OCI-LY7 (cell line): ENCODE data around the gene BOLA2B. TPM values are rescaled to one million over a fixed set of nuclear protein-coding genes. Genes with fewer than 3 reads are reported as not detected.
"Not testable (repeated sequence)": the region's sequence is repeated elsewhere in the genome, so short reads cannot be mapped to it uniquely, and the experiment has no call there.

Experiments used
- BruUV-seq: library from RNA; stranded (reverse); fragments of 400-500 nt; replicated peaks from 2 replicates; lab custom pipeline; 2021; lab: Mats Ljungman, UMichigan
- CTCF ChIA-PET: fragments of 300-600 bp; sonication (Branson Sonifier 250); formaldehyde crosslinking; loops from one replicate; lab custom pipeline; 2022; ENCODE audit warnings: antibody characterized with exemption; ENCODE audit not compliant: unreplicated experiment; lab: Charles Lee
- POLR2A ChIA-PET: fragments of 300-600 bp; sonication (Branson Sonifier 250); formaldehyde crosslinking; loops from one replicate; lab custom pipeline; 2022; ENCODE audit warnings: antibody characterized with exemption; lab: Charles Lee
- DNase-seq: peaks from one replicate; pipeline ENCODE4 v3.0.0-alpha.2; 2015; ENCODE audit warnings: low spot score
- H2AFZ ChIP-seq: fragments of 200-600 bp; sonication (generic), shearing (Covaris generic); 2 replicates; pipeline ENCODE4 v1.6.1; 2014; ENCODE audit warnings: mild to moderate bottlenecking, antibody characterized with exemption, low read length, moderate library complexity
- H3K27ac ChIP-seq: fragments of 200-600 bp; sonication (generic); 2 replicates; pipeline ENCODE4 v1.5.1; 2014; ENCODE audit warnings: mixed run types, low read depth, mild to moderate bottlenecking, moderate library complexity, low read length, inconsistent platforms; ENCODE audit not compliant: poor library complexity, severe bottlenecking
- H3K36me3 ChIP-seq: fragments of 200-600 bp; sonication (generic); 2 replicates; pipeline ENCODE4 v1.6.1; 2014; ENCODE audit warnings: mild to moderate bottlenecking, antibody characterized with exemption, low read length, moderate library complexity, mixed read lengths; ENCODE audit not compliant: insufficient read depth
- H3K4me1 ChIP-seq: fragments of 200-600 bp; sonication (generic); 2 replicates; pipeline ENCODE4 v1.5.1; 2014; ENCODE audit warnings: mild to moderate bottlenecking, low read length; ENCODE audit not compliant: insufficient read depth, poor library complexity, severe bottlenecking
- H3K4me2 ChIP-seq: fragments of 200-600 bp; sonication (generic); 2 replicates; pipeline ENCODE4 v1.6.1; 2014; ENCODE audit warnings: mild to moderate bottlenecking, low read length
- H3K4me3 ChIP-seq: fragments of 200-600 bp; sonication (generic); 2 replicates; pipeline ENCODE4 v1.5.1; 2014; ENCODE audit warnings: mild to moderate bottlenecking, low read depth, low read length; ENCODE audit not compliant: poor library complexity, severe bottlenecking
- H3K79me2 ChIP-seq: fragments of 200-600 bp; sonication (generic); 2 replicates; pipeline ENCODE4 v1.6.1; 2016; ENCODE audit warnings: low read depth, mild to moderate bottlenecking, low read length, moderate library complexity, mixed read lengths; ENCODE audit not compliant: insufficient read depth
- H3K9me2 ChIP-seq: fragments of 200-600 bp; sonication (generic); 2 replicates; pipeline ENCODE4 v1.6.1; 2016; ENCODE audit warnings: mild to moderate bottlenecking, low read length, mixed read lengths; ENCODE audit not compliant: insufficient read depth
- H3K9me3 ChIP-seq: fragments of 200-600 bp; sonication (generic); 2 replicates; pipeline ENCODE4 v1.6.1; 2014; ENCODE audit warnings: mild to moderate bottlenecking, mixed run types, low read length, mixed read lengths
- H4K20me1 ChIP-seq: fragments of 200-600 bp; sonication (generic); 2 replicates; pipeline ENCODE4 v1.6.1; 2014; ENCODE audit warnings: mild to moderate bottlenecking, antibody characterized with exemption, low read length, moderate library complexity, mixed read lengths; ENCODE audit not compliant: insufficient read depth
- CTCF ChIP-seq: fragments of 200-600 bp; sonication (generic); conservative IDR thresholded peaks from 2 replicates; pipeline ENCODE4 v1.5.1; 2014; ENCODE audit warnings: mild to moderate bottlenecking, antibody characterized with exemption, low read length, moderate library complexity, mixed read lengths
- EZH2phosphoT487 ChIP-seq: fragments of 200-600 bp; sonication (generic); IDR thresholded peaks from 2 replicates; pipeline ENCODE4 v1.6.1; 2018; ENCODE audit warnings: low read depth, borderline replicate concordance, mild to moderate bottlenecking, mixed run types, antibody characterized with exemption, low read length, moderate library complexity, mixed read lengths
- intact Hi-C: fragments of 100-400 bp; cut with micrococcal nuclease; formaldehyde crosslinking; loops from one replicate; pipeline ENCODE4 v1.10.0; 2022; ENCODE audit not compliant: unreplicated experiment
- total RNA-seq, 2 experiments: library from RNA; depleted of rRNA in 1 of 2; stranded (reverse); fragments of >200 nt in 1 of 2; shearing (Covaris generic) in 1 of 2; gene quantifications; 2 replicates each; pipeline ENCODE4 v1.2.3, GENCODE V29; 2014 to 2022

BOLA2B gene
- total RNA-seq, 2 experiments from 2014 or later = 119 to 179 TPM

- H3K27ac ChIP-seq, BruUV-seq, H3K4me2 ChIP-seq, POLR2A ChIA-PET, H3K4me3 ChIP-seq, H4K20me1 ChIP-seq, DNase-seq, intact Hi-C loops, H2AFZ ChIP-seq, H3K9me3 ChIP-seq, H3K9me2 ChIP-seq, CTCF ChIA-PET, H3K79me2 ChIP-seq: not testable (repeated sequence)
- H3K4me1 ChIP-seq = peaks cover 18% of the 10 kb centered on the region
- peaks cover 22% of the 10 kb centered on the region for H3K36me3 ChIP-seq
Measured at GRCh38 chr16:30191158-30191557, 2.3 kb downstream of the BOLA2B start.

GRCh38 chr16:30187971-30188561 is 5.4 kb downstream of the BOLA2B start:
- CTCF ChIA-PET = no interaction called here
- no peak overlapping the region for H3K4me3 ChIP-seq
- TSS peak; percentile 90 for BruUV-seq

GRCh38 chr16:30187556-30187865 is 6.0 kb downstream of the BOLA2B start:
- Histone ChIP-seq H3K9me3 (no peaks in the 10 kb centered on the region), H4K20me1 (no peaks in the 10 kb centered on the region), H3K4me3 (no peak overlapping the region), H3K79me2 (peaks cover 25% of the 10 kb centered on the region; the same call in 1 of the 2 replicates), H3K4me1 (peaks cover 37% of the 10 kb centered on the region), H3K36me3 (peaks cover 43% of the 10 kb centered on the region), H2AFZ (no peak overlapping the region), H3K27ac (peak overlapping the region; percentile 94), H3K4me2 (peak overlapping the region; percentile 90; the same call in 1 of the 2 replicates), H3K9me2 (no peaks in the 10 kb centered on the region)
- CTCF ChIA-PET = no interaction called here
- no peak for DNase-seq
- POLR2A ChIA-PET = no interaction called here
- no TSS peak for BruUV-seq
- TF ChIP-seq CTCF (peak; percentile 42; the same call in 1 of the 2 replicates), EZH2phosphoT487 (no peak)
- intact Hi-C loops = no loop called here

More at GRCh38 chr16:30187971-30188561, 5.4 kb downstream of the BOLA2B start:
- H3K36me3 ChIP-seq = peaks cover 43% of the 10 kb centered on the region
- no peak for DNase-seq
- TF ChIP-seq CTCF = no peak
- TF ChIP-seq EZH2phosphoT487 = no peak
- H3K9me2 ChIP-seq = no peaks in the 10 kb centered on the region
- POLR2A ChIA-PET = no interaction called here
- peaks cover 25% of the 10 kb centered on the region; the same call in 1 of the 2 replicates for H3K79me2 ChIP-seq
- intact Hi-C loops = no loop called here
- H4K20me1 ChIP-seq = no peaks in the 10 kb centered on the region
- H3K4me2 ChIP-seq = no peak overlapping the region
- no peak overlapping the region for H3K27ac ChIP-seq
- no peaks in the 10 kb centered on the region for H3K9me3 ChIP-seq
- H2AFZ ChIP-seq = no peak overlapping the region
- peaks cover 33% of the 10 kb centered on the region for H3K4me1 ChIP-seq
